Smooth muscle cell (in vitro differentiated cells): ENCODE data around the gene ZDHHC21. TPM values are rescaled to one million over a fixed set of nuclear protein-coding genes. Genes with fewer than 3 reads are reported as not detected.

Experiments
- DNase-seq: peaks from one replicate; lab custom pipeline; 2025; ENCODE audit not compliant: unreplicated experiment; lab: John Stamatoyannopoulos, UW
- H2AFZ ChIP-seq: fragments of 200-600 bp; sonication (generic); 2 replicates; pipeline ENCODE4 v1.6.0; 2016; ENCODE audit warnings: antibody characterized with exemption, low read depth, mild to moderate bottlenecking
- H3F3A ChIP-seq: fragments of 200-600 bp; sonication (generic); 2 replicates; pipeline ENCODE4 v1.6.0; 2017; ENCODE audit warnings: antibody characterized with exemption, low read depth
- H3K27ac ChIP-seq: fragments of 200-600 bp; sonication (generic); 2 replicates; pipeline ENCODE4 v1.5.1; 2016; ENCODE audit warnings: low read depth, mild to moderate bottlenecking
- H3K27me3 ChIP-seq: fragments of 200-600 bp; sonication (generic); 2 replicates; pipeline ENCODE4 v1.6.1; 2016; ENCODE audit warnings: low read depth, mild to moderate bottlenecking
- H3K36me3 ChIP-seq: fragments of 200-600 bp; sonication (generic); 2 replicates; pipeline ENCODE4 v1.5.1; 2016; ENCODE audit warnings: low read depth
- H3K4me1 ChIP-seq: fragments of 200-600 bp; sonication (generic); 2 replicates; pipeline ENCODE4 v1.5.1; 2016; ENCODE audit warnings: low read depth
- H3K4me2 ChIP-seq: fragments of 200-600 bp; sonication (generic); 2 replicates; pipeline ENCODE4 v1.6.0; 2016; ENCODE audit warnings: mild to moderate bottlenecking
- H3K4me3 ChIP-seq: fragments of 200-600 bp; sonication (generic); 2 replicates; pipeline ENCODE4 v1.5.1; 2016; ENCODE audit warnings: mild to moderate bottlenecking
- H3K79me2 ChIP-seq: fragments of 200-600 bp; sonication (generic); 2 replicates; pipeline ENCODE4 v1.6.0; 2016; ENCODE audit warnings: low read depth, mild to moderate bottlenecking
- H3K9ac ChIP-seq: fragments of 200-600 bp; sonication (generic); 2 replicates; pipeline ENCODE4 v1.6.0; 2016; ENCODE audit warnings: low read depth
- H3K9me3 ChIP-seq: fragments of 200-600 bp; sonication (generic); replicated peaks from 2 replicates; pipeline ENCODE4 v1.5.1; 2016; ENCODE audit warnings: low read depth
- H4K20me1 ChIP-seq: fragments of 200-600 bp; sonication (generic); 2 replicates; pipeline ENCODE4 v1.6.0; 2016; ENCODE audit warnings: low read depth
- WGBS: methylation state at CpG from one replicate; pipeline ENCODE4 v1.1.7; 2016; ENCODE audit warnings: low lambda C conversion rate; 5-methylcytosine and 5-hydroxymethylcytosine counted together
- polyA plus RNA-seq: library from polyadenylated mRNA; unstranded; fragments of >200 nt; fragmentation: Nextera tagmentation; extraction: Ambion mirVana; gene quantifications from 2 replicates; pipeline ENCODE4 v1.2.1, GENCODE V29; 2016
- total RNA-seq: library from RNA; depleted of rRNA; stranded (reverse); fragments of >200 nt; gene quantifications from 2 replicates; pipeline ENCODE4 v1.2.3, GENCODE V29; 2014
- TF ChIP-seq, protein P1 (sequence below): fragments of 200-600 bp; sonication (generic); IDR thresholded peaks from 2 replicates; pipeline ENCODE4 v1.5.1; 2017; ENCODE audit warnings: borderline replicate concordance, mild to moderate bottlenecking, antibody characterized with exemption; ENCODE audit not compliant: insufficient read depth, poor library complexity, severe bottlenecking

The ZDHHC21 gene
- total and polyA plus RNA-seq, 2 experiments from 2014 or later, result 1.3 to 9.0 TPM

DNA sequence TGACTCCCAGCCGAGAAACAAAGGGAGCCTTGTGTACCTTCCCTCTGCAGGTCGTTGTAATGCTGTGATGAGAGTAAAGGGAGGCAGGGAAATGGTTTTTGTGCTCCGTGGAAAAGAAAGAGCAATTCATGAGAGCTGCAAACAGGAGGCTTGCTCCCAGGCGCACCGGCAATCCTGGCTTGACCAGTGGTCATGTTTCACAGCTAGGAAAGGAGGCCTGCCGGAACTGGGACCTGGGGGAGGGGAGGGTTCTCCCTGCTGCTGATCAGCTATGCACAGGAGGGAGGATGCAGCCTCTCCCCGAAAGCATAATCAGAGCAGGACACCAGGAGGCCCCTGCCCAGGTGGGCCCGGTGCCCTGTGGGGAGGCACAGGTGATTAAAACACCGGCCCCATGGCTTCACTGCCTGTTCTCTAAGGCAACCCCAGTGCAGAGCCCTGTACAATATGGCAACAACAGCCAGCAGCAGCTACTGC, 131.3 kb downstream of the ZDHHC21 start:
- Histone ChIP-seq H2AFZ (no peak overlapping the region), H3K4me2 (no peak overlapping the region), H3F3A (peaks cover 4% of the 10 kb centered on the region), H3K36me3 (no peaks in the 10 kb centered on the region), H3K9ac (no peak overlapping the region), H3K4me3 (no peak overlapping the region), H3K27me3 (no peaks in the 10 kb centered on the region), H3K27ac (no peak overlapping the region), H3K9me3 (no peaks in the 10 kb centered on the region), H3K79me2 (no peaks in the 10 kb centered on the region), H3K4me1 (peaks cover 6% of the 10 kb centered on the region), H4K20me1 (no peaks in the 10 kb centered on the region)
- TF ChIP-seq, protein P1, sequence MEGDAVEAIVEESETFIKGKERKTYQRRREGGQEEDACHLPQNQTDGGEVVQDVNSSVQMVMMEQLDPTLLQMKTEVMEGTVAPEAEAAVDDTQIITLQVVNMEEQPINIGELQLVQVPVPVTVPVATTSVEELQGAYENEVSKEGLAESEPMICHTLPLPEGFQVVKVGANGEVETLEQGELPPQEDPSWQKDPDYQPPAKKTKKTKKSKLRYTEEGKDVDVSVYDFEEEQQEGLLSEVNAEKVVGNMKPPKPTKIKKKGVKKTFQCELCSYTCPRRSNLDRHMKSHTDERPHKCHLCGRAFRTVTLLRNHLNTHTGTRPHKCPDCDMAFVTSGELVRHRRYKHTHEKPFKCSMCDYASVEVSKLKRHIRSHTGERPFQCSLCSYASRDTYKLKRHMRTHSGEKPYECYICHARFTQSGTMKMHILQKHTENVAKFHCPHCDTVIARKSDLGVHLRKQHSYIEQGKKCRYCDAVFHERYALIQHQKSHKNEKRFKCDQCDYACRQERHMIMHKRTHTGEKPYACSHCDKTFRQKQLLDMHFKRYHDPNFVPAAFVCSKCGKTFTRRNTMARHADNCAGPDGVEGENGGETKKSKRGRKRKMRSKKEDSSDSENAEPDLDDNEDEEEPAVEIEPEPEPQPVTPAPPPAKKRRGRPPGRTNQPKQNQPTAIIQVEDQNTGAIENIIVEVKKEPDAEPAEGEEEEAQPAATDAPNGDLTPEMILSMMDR, result no peak
- 60% methylated on average over 7 of the region's 9 CpGs for WGBS
- no peak for DNase-seq

Other genes starting within 250 kb of the ZDHHC21 start
- 1.6 and 1.7 TPM in 2 replicates for gene CER1, start 29.3 kb upstream of the ZDHHC21 start, total RNA-seq
- gene CER1, start 29.3 kb upstream of the ZDHHC21 start, polyA plus RNA-seq, result not detected in 2 replicates
- gene FREM1, start 217.0 kb upstream of the ZDHHC21 start, total RNA-seq, result 18.0 and 28.9 TPM in 2 replicates
- 11.5 and 18.0 TPM in 2 replicates for gene FREM1, start 217.0 kb upstream of the ZDHHC21 start, polyA plus RNA-seq